SK-N-SH treated with all-trans-retinoic acid at 6 μM for 48 hours (cell line): ENCODE measurements around the gene CARD9.

ENCODE experiments used
- ATAC-seq: fragments of 200-7000 bp; cut with Tn5 transposase; 3 replicates; pipeline ENCODE4 v1.9.1; 2020; ENCODE audit warnings: mild to moderate bottlenecking, moderate library complexity
- ARNTL ChIP-seq: fragments of 450-650 bp; formaldehyde crosslinking; IDR thresholded peaks from 2 replicates; pipeline ENCODE4 v1.5.0; 2020; ENCODE audit warnings: low read depth, mild to moderate bottlenecking, moderate library complexity, borderline replicate concordance
- BACH2 ChIP-seq: fragments of 250-450 bp; sonication (Bioruptor Pico); IDR thresholded peaks from 2 replicates; pipeline ENCODE4 v1.9.0; 2021; ENCODE audit warnings: mild to moderate bottlenecking, borderline replicate concordance
- CREB5 ChIP-seq: fragments of 250-450 bp; sonication (Bioruptor Pico); IDR thresholded peaks from 2 replicates; pipeline ENCODE4 v1.5.1; 2020; ENCODE audit warnings: low read depth, mild to moderate bottlenecking, moderate library complexity
- CSDC2 ChIP-seq: fragments of 250-450 bp; sonication (Bioruptor Pico); IDR thresholded peaks from 2 replicates; pipeline ENCODE4 v1.5.0; 2020; ENCODE audit warnings: mild to moderate bottlenecking, moderate library complexity
- CSRNP3 ChIP-seq: fragments of 250-450 bp; sonication (Bioruptor Pico); IDR thresholded peaks from 2 replicates; pipeline ENCODE4 v1.5.1; 2021; ENCODE audit warnings: mild to moderate bottlenecking, moderate library complexity
- ESRRG ChIP-seq: fragments of 250-450 bp; sonication (Bioruptor Pico); IDR thresholded peaks from 2 replicates; pipeline ENCODE4 v1.6.1; 2021; ENCODE audit warnings: mild to moderate bottlenecking
- GLIS3 ChIP-seq: fragments of 250-450 bp; sonication (Bioruptor Pico); IDR thresholded peaks from 2 replicates; pipeline ENCODE4 v1.5.0; 2020; ENCODE audit warnings: mild to moderate bottlenecking, moderate library complexity
- ISL1 ChIP-seq: fragments of 250-450 bp; sonication (Bioruptor Pico); IDR thresholded peaks from 2 replicates; pipeline ENCODE4 v2.1.2; 2022; ENCODE audit warnings: mild to moderate bottlenecking, moderate library complexity
- OSR1 ChIP-seq: fragments of 250-450 bp; sonication (Bioruptor Pico); IDR thresholded peaks from 2 replicates; pipeline ENCODE4 v1.8.0; 2022; ENCODE audit warnings: moderate library complexity, mild to moderate bottlenecking, inconsistent platforms
- POU6F1 ChIP-seq: fragments of 250-450 bp; sonication (Bioruptor Pico); IDR thresholded peaks from 2 replicates; pipeline ENCODE4 v1.8.0; 2021; ENCODE audit warnings: low read depth, mild to moderate bottlenecking, moderate library complexity, borderline replicate concordance
- PPARA ChIP-seq: fragments of 250-450 bp; sonication (Bioruptor Pico); IDR thresholded peaks from 2 replicates; pipeline ENCODE4 v1.5.0; 2020; ENCODE audit warnings: mild to moderate bottlenecking, borderline replicate concordance
- RARB ChIP-seq: fragments of 250-450 bp; sonication (Bioruptor Pico); IDR thresholded peaks from 2 replicates; pipeline ENCODE4 v1.8.0; 2021; ENCODE audit warnings: mild to moderate bottlenecking, moderate library complexity
- SNAI2 ChIP-seq: fragments of 250-450 bp; sonication (Bioruptor Pico); IDR thresholded peaks from 2 replicates; pipeline ENCODE4 v1.5.0; 2020; ENCODE audit warnings: mild to moderate bottlenecking, moderate library complexity
- TCF4 ChIP-seq: fragments of 250-450 bp; sonication (Bioruptor Pico); IDR thresholded peaks from 2 replicates; pipeline ENCODE4 v1.8.0; 2021; ENCODE audit warnings: mild to moderate bottlenecking, moderate library complexity, borderline replicate concordance
- TOX ChIP-seq: fragments of 250-450 bp; sonication (Bioruptor Pico); IDR thresholded peaks from 2 replicates; pipeline ENCODE4 v1.8.0; 2021; ENCODE audit warnings: mild to moderate bottlenecking, moderate library complexity, borderline replicate concordance
- TSHZ2 ChIP-seq: fragments of 250-450 bp; sonication (Bioruptor Pico); IDR thresholded peaks from 2 replicates; pipeline ENCODE4 v1.5.0; 2020; ENCODE audit warnings: mild to moderate bottlenecking, moderate library complexity
- ZC3H10 ChIP-seq: fragments of 250-450 bp; sonication (Bioruptor Pico); IDR thresholded peaks from 2 replicates; pipeline ENCODE4 v1.5.1; 2021; ENCODE audit warnings: mild to moderate bottlenecking, moderate library complexity
- ZFP3 ChIP-seq: fragments of 250-450 bp; sonication (Bioruptor Pico); IDR thresholded peaks from 2 replicates; pipeline ENCODE4 v1.5.0; 2020; ENCODE audit warnings: mild to moderate bottlenecking, moderate library complexity
- ZFP30 ChIP-seq: fragments of 450-650 bp; formaldehyde crosslinking; IDR thresholded peaks from 2 replicates; pipeline ENCODE4 v1.5.0; 2022; ENCODE audit warnings: mild to moderate bottlenecking, moderate library complexity
- ZNF565 ChIP-seq: fragments of 450-650 bp; formaldehyde crosslinking; conservative IDR thresholded peaks from 2 replicates; pipeline ENCODE4 v1.5.0; 2020; ENCODE audit warnings: low read depth, mild to moderate bottlenecking, moderate library complexity

Gene CARD9

GRCh38 chr9:136331556-136332481 is 41.6 kb downstream of the CARD9 start:
- no peak for TF ChIP-seq ZFP3
- no peak for TF ChIP-seq CREB5 (CRISPR knock-in tag)
- TF ChIP-seq ARNTL (CRISPR knock-in tag) = no peak
- ATAC-seq = no peak

GRCh38 chr9:136331030-136331429 is 42.4 kb downstream of the CARD9 start:
- no peak for ATAC-seq
- no peak for TF ChIP-seq ESRRG (CRISPR knock-in tag)
- no peak for TF ChIP-seq TOX (CRISPR knock-in tag)
- TF ChIP-seq OSR1 (CRISPR knock-in tag) = no peak
- TF ChIP-seq ZFP30 (CRISPR knock-in tag) = no peak
- no peak for TF ChIP-seq ZC3H10 (CRISPR knock-in tag)
- no peak for TF ChIP-seq POU6F1 (CRISPR knock-in tag)
- TF ChIP-seq CSRNP3 (CRISPR knock-in tag) = no peak
- no peak for TF ChIP-seq BACH2 (CRISPR knock-in tag)
- TF ChIP-seq ZNF565 (CRISPR knock-in tag) = no peak
- TF ChIP-seq ZFP3 = no peak
- TF ChIP-seq PPARA (CRISPR knock-in tag) = no peak
- no peak for TF ChIP-seq TCF4 (CRISPR knock-in tag)
- TF ChIP-seq CSDC2 (CRISPR knock-in tag) = no peak
- TF ChIP-seq ISL1 = no peak
- no peak for TF ChIP-seq SNAI2
- TF ChIP-seq TSHZ2 (CRISPR knock-in tag) = no peak
- no peak for TF ChIP-seq RARB (CRISPR knock-in tag)
- no peak for TF ChIP-seq GLIS3 (CRISPR knock-in tag)
- no peak for TF ChIP-seq ARNTL (CRISPR knock-in tag)
- TF ChIP-seq, all 23 proteins: peak for 0

GRCh38 chr9:136330406-136330990 is 43.0 kb downstream of the CARD9 start:
- TF ChIP-seq TSHZ2 (CRISPR knock-in tag) (no peak), CSDC2 (CRISPR knock-in tag) (no peak), CSRNP3 (CRISPR knock-in tag) (no peak), ZFP30 (CRISPR knock-in tag) (no peak), ZFP3 (no peak), ZNF565 (CRISPR knock-in tag) (no peak), BACH2 (CRISPR knock-in tag) (no peak), RARB (CRISPR knock-in tag) (no peak)
- ATAC-seq = no peak
